Cardiac muscle cell (in vitro differentiated cells and primary cell): ENCODE results near the gene ZNF846. TPM values are rescaled to one million over a fixed set of nuclear protein-coding genes. Genes with fewer than 3 reads are reported as not detected.
"Not testable (repeated sequence)": the region's sequence is repeated elsewhere in the genome, so short reads cannot be mapped to it uniquely, and the experiment has no call there.

Experiments used
- DNase-seq, 2 donors: peaks; one replicate each; pipeline versions ENCODE4 v3.0.0 to v3.0.0-alpha.2; 2010 to 2017; ENCODE audit warnings: low read depth in 1 of 2, low spot score in 1 of 2
- H3K27ac ChIP-seq: fragments of 200-600 bp; sonication (generic); 2 replicates; pipeline ENCODE4 v1.5.1; 2016
- H3K27me3 ChIP-seq: fragments of 200-600 bp; sonication (generic); 2 replicates; pipeline ENCODE4 v1.6.0; 2016; ENCODE audit warnings: control low read depth
- H3K36me3 ChIP-seq: fragments of 200-600 bp; sonication (generic); 2 replicates; pipeline ENCODE4 v1.5.1; 2016; ENCODE audit warnings: control low read depth
- H3K4me1 ChIP-seq: fragments of 200-600 bp; sonication (generic); 2 replicates; pipeline ENCODE4 v1.8.1; 2017; ENCODE audit warnings: low read depth, mild to moderate bottlenecking, mixed run types
- H3K4me3 ChIP-seq: fragments of 200-600 bp; sonication (generic); 2 replicates; pipeline ENCODE4 v1.5.1; 2016; ENCODE audit warnings: mild to moderate bottlenecking
- H3K9me3 ChIP-seq: fragments of 200-600 bp; sonication (generic); 2 replicates; pipeline ENCODE4 v1.5.1; 2017; ENCODE audit warnings: low read depth, mild to moderate bottlenecking, control low read depth
- CTCF ChIP-seq: IDR thresholded peaks from 2 replicates; pipeline ENCODE4 v1.5.1; 2012; ENCODE audit warnings: low read depth, mild to moderate bottlenecking, low read length
- polyA plus RNA-seq: library from polyadenylated mRNA; unstranded; fragments of >200 nt; fragmentation: Nextera tagmentation; extraction: Ambion mirVana; gene quantifications from 2 replicates; pipeline ENCODE4 v1.2.1, GENCODE V29; 2016
- total RNA-seq: library from RNA; depleted of rRNA; stranded (reverse); fragments of >200 nt; gene quantifications from 2 replicates; pipeline ENCODE4 v1.2.3, GENCODE V29; 2016

The ZNF846 gene
- total and polyA plus RNA-seq, 2 experiments from 2014 or later, result 14.4 to 15.6 TPM

- H3K4me3 ChIP-seq, result no peak overlapping the region
- no peak for TF ChIP-seq CTCF
Measured at GRCh38 chr19:9752701-9753443, 15.7 kb downstream of the ZNF846 start.

GRCh38 chr19:9751446-9751845 is 17.1 kb downstream of the ZNF846 start:
- H3K9me3 ChIP-seq, result no peaks in the 10 kb centered on the region
- H3K4me3 ChIP-seq, result no peak overlapping the region
- no peaks in the 10 kb centered on the region for H3K4me1 ChIP-seq
- TF ChIP-seq CTCF, result no peak
- no peaks in the 10 kb centered on the region for H3K27me3 ChIP-seq
- no peaks in the 10 kb centered on the region for H3K36me3 ChIP-seq
- no peak for DNase-seq
- H3K27ac ChIP-seq, result no peak overlapping the region

More at GRCh38 chr19:9752701-9753443, 15.7 kb downstream of the ZNF846 start:
- Histone ChIP-seq H3K9me3 (no peaks in the 10 kb centered on the region), H3K27ac (no peak overlapping the region), H3K27me3 (no peaks in the 10 kb centered on the region), H3K36me3 (peaks cover 6% of the 10 kb centered on the region), H3K4me1 (no peaks in the 10 kb centered on the region)
- DNase-seq, result no peak

GRCh38 chr19:9741476-9742171 is 26.9 kb downstream of the ZNF846 start:
- DNase-seq, result no peak
- no peak for TF ChIP-seq CTCF
- Histone ChIP-seq H3K27me3 (no peaks in the 10 kb centered on the region), H3K27ac (no peak overlapping the region), H3K4me1 (no peaks in the 10 kb centered on the region), H3K9me3 (no peaks in the 10 kb centered on the region), H3K36me3 (no peaks in the 10 kb centered on the region), H3K4me3 (no peak overlapping the region)

GRCh38 chr19:9735986-9736385 is 32.6 kb downstream of the ZNF846 start:
- H3K27ac ChIP-seq, result no peak overlapping the region
- no peaks in the 10 kb centered on the region for H3K36me3 ChIP-seq
- no peaks in the 10 kb centered on the region for H3K27me3 ChIP-seq
- no peaks in the 10 kb centered on the region for H3K9me3 ChIP-seq
- H3K4me1 ChIP-seq, result no peaks in the 10 kb centered on the region
- no peak for TF ChIP-seq CTCF
- no peak overlapping the region for H3K4me3 ChIP-seq
- no peak for DNase-seq

GRCh38 chr19:9730056-9730455 is 38.5 kb downstream of the ZNF846 start:
- not testable (repeated sequence) for H3K9me3 ChIP-seq, H3K27me3 ChIP-seq, DNase-seq, H3K4me1 ChIP-seq, H3K36me3 ChIP-seq, H3K4me3 ChIP-seq, H3K27ac ChIP-seq

GRCh38 chr19:9729162-9729561 is 39.4 kb downstream of the ZNF846 start:
- Histone ChIP-seq H3K4me3 (no peak overlapping the region), H3K27me3 (no peaks in the 10 kb centered on the region), H3K9me3 (no peaks in the 10 kb centered on the region), H3K4me1 (no peaks in the 10 kb centered on the region), H3K36me3 (no peaks in the 10 kb centered on the region), H3K27ac (no peak overlapping the region)
- DNase-seq, result no peak
- TF ChIP-seq CTCF, result no peak
